ENCODE measurements around the gene SMAGP. TPM values are rescaled to one million over a fixed set of nuclear protein-coding genes. Genes with fewer than 3 reads are reported as not detected.
"Not testable (repeated sequence)": the region's sequence is repeated elsewhere in the genome, so short reads cannot be mapped to it uniquely, and the experiment has no call there.

SMAGP gene
- total RNA-seq, 1 donor from 2014 or later = 24.5 TPM

- no peaks in the 10 kb centered on the region for H3K27me3 ChIP-seq (ENCODE audit: control insufficient read depth, insufficient read depth, low read length)
These were observed 37.6 kb downstream of the SMAGP start for GRCh38 chr12:51232642-51233041.

DNA sequence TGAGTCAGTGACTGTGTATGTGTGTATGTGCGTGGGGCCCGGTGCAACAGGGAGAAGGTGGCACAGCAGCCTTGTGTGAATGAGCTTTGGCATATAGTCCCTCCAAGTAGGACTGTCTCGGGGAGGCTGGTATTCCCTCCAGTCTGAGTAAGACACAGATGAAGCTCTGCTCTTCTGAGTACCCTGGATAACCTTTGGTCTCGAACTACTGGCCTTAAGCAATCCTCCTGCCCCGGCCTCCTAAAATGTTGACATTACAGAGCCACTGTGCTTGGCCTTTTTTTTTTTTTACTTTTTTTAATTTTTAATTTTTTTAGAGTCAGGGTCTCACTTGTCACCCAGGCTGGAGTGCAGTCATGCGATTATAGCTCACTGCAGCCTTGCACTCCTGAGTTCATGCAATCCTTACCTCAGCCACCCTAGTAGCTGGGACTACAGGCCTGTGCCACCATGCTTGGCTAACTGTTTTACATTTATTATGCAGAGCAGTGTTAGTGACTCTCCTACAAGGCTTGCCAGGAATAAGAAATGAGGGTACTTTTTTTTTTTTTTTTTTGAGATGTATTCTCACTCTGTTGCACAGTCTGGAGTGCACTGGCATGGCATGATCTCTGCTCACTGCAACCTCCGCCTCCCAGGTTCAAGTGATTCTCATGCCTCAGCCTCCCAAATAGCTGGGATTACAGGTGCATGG, 41.0 kb downstream of the SMAGP start:
- DNase-seq (ENCODE audit: low read depth) = no peak
- Histone ChIP-seq H3K36me3 (ENCODE audit: control insufficient read depth, insufficient read depth, low read length) (no peaks in the 10 kb centered on the region), H3K4me3 (ENCODE audit: low read depth, low read length) (no peak overlapping the region), H3K27me3 (ENCODE audit: control insufficient read depth, insufficient read depth, low read length) (no peaks in the 10 kb centered on the region)
- TF ChIP-seq CTCF (IDR thresholded peaks at IDR 0.05; ENCODE audit: insufficient read depth, low read length, poor library complexity, severe bottlenecking) = no peak

More at GRCh38 chr12:51232642-51233041, 37.6 kb downstream of the SMAGP start:
- TF ChIP-seq CTCF (IDR thresholded peaks at IDR 0.05; ENCODE audit: insufficient read depth, low read length, poor library complexity, severe bottlenecking) = no peak
- H3K36me3 ChIP-seq (ENCODE audit: control insufficient read depth, insufficient read depth, low read length) = no peaks in the 10 kb centered on the region
- DNase-seq (ENCODE audit: low read depth) = no peak
- no peak overlapping the region for H3K4me3 ChIP-seq (ENCODE audit: low read depth, low read length)

- no peaks in the 10 kb centered on the region for H3K36me3 ChIP-seq (ENCODE audit: control insufficient read depth, insufficient read depth, low read length)
- TF ChIP-seq CTCF (IDR thresholded peaks at IDR 0.05; ENCODE audit: insufficient read depth, low read length, poor library complexity, severe bottlenecking) = no peak
- no peak overlapping the region for H3K4me3 ChIP-seq (ENCODE audit: low read depth, low read length)
- DNase-seq (ENCODE audit: low read depth) = no peak
- no peaks in the 10 kb centered on the region for H3K27me3 ChIP-seq (ENCODE audit: control insufficient read depth, insufficient read depth, low read length)
These were observed 42.3 kb downstream of the SMAGP start for GRCh38 chr12:51227962-51228361.

- not testable (repeated sequence) for DNase-seq (ENCODE audit: low read depth); H3K27me3 ChIP-seq (ENCODE audit: control insufficient read depth, insufficient read depth, low read length); H3K4me3 ChIP-seq (ENCODE audit: low read depth, low read length); H3K36me3 ChIP-seq (ENCODE audit: control insufficient read depth, insufficient read depth, low read length)
These were observed 43.1 kb downstream of the SMAGP start for GRCh38 chr12:51227112-51227511.

- H3K36me3 ChIP-seq (ENCODE audit: control insufficient read depth, insufficient read depth, low read length) = no peaks in the 10 kb centered on the region
- no peak overlapping the region for H3K4me3 ChIP-seq (ENCODE audit: low read depth, low read length)
- no peaks in the 10 kb centered on the region for H3K27me3 ChIP-seq (ENCODE audit: control insufficient read depth, insufficient read depth, low read length)
- TF ChIP-seq CTCF (IDR thresholded peaks at IDR 0.05; ENCODE audit: insufficient read depth, low read length, poor library complexity, severe bottlenecking) = no peak
- no peak for DNase-seq (ENCODE audit: low read depth)
These were observed 44.4 kb downstream of the SMAGP start for GRCh38 chr12:51225771-51226170.

GRCh38 chr12:51225234-51225633, 45.0 kb downstream of the SMAGP start:
- H3K4me3 ChIP-seq (ENCODE audit: low read depth, low read length) = no peak overlapping the region
- H3K36me3 ChIP-seq (ENCODE audit: control insufficient read depth, insufficient read depth, low read length) = no peaks in the 10 kb centered on the region
- TF ChIP-seq CTCF (IDR thresholded peaks at IDR 0.05; ENCODE audit: insufficient read depth, low read length, poor library complexity, severe bottlenecking) = no peak
- DNase-seq (ENCODE audit: low read depth) = no peak
- no peaks in the 10 kb centered on the region for H3K27me3 ChIP-seq (ENCODE audit: control insufficient read depth, insufficient read depth, low read length)

All from kidney epithelial cell (primary cell).